Breast epithelium (tissue), 4 donors: ENCODE measurements around the gene PRDM2. TPM values are rescaled to one million over a fixed set of nuclear protein-coding genes. Genes with fewer than 3 reads are reported as not detected.

Source experiments
- DNase-seq, 2 donors: peaks; one replicate each; pipeline ENCODE4 v3.0.0-alpha.2; 2019; ENCODE audit warnings: low spot score in 2 of 2
- H3K27ac ChIP-seq, 2 donors: fragments of 200-600 bp; sonication (generic) in 1 of 2; one replicate each; pipeline ENCODE4 v1.5.1; 2016 to 2019; ENCODE audit warnings: mild to moderate bottlenecking in 1 of 2
- H3K27me3 ChIP-seq, 2 donors: fragments of 200-600 bp; sonication (generic) in 1 of 2; one replicate each; pipeline versions ENCODE4 v1.5.1 to v1.6.0; 2017 to 2019; ENCODE audit warnings: control low read depth in 1 of 2, mild to moderate bottlenecking in 1 of 2
- H3K36me3 ChIP-seq: fragments of 200-600 bp; one replicate; pipeline ENCODE4 v1.5.1; 2019
- H3K4me1 ChIP-seq, 2 donors: fragments of 200-600 bp; sonication (generic); one replicate each; pipeline ENCODE4 v1.5.1; 2016 to 2019; ENCODE audit warnings: control low read depth in 1 of 2
- H3K4me3 ChIP-seq, 3 donors: fragments of 200-600 bp; sonication (generic); 1 replicate in 2 of 3; 2 replicates in 1 of 3; pipeline ENCODE4 v1.5.1; 2016 to 2019; ENCODE audit warnings: mild to moderate bottlenecking in 3 of 3, moderate library complexity in 2 of 3
- H3K9me3 ChIP-seq, 2 donors: fragments of 200-600 bp; sonication (generic) in 1 of 2; one replicate each; pipeline ENCODE4 v1.5.1; 2016 to 2019; ENCODE audit warnings: control low read depth in 1 of 2
- POLR2A ChIP-seq: fragments of 450-650 bp; IDR thresholded peaks from one replicate; pipeline ENCODE4 v1.6.1; 2016; ENCODE audit warnings: antibody characterized with exemption, mild to moderate bottlenecking, moderate library complexity
- POLR2AphosphoS5 ChIP-seq, 3 donors: sonication (generic); formaldehyde crosslinking; IDR thresholded peaks; one replicate each; pipeline ENCODE4 v1.6.1; 2017; ENCODE audit warnings: antibody characterized with exemption in 3 of 3
- intact Hi-C: fragments of 100-400 bp; cut with DNase I; formaldehyde crosslinking; loops from one replicate; pipeline ENCODE4 v1.15.1; 2023; ENCODE audit warnings: low total_unique reads
- total RNA-seq, 3 donors: library from RNA; depleted of rRNA; stranded (reverse); fragments of >200 nt; gene quantifications; one replicate each; pipeline ENCODE4 v1.1.0, GENCODE V29; 2016
- TF ChIP-seq, protein P1 (sequence below), 3 donors: fragments of 450-650 bp; IDR thresholded peaks; one replicate each; pipeline ENCODE4 v1.5.1; 2016 to 2017; ENCODE audit warnings: antibody characterized with exemption in 3 of 3, mild to moderate bottlenecking in 3 of 3, moderate library complexity in 3 of 3

PRDM2 gene
- total RNA-seq, 3 donors from 2014 or later: 45.6 to 57.1 (median 47.2) TPM

DNA sequence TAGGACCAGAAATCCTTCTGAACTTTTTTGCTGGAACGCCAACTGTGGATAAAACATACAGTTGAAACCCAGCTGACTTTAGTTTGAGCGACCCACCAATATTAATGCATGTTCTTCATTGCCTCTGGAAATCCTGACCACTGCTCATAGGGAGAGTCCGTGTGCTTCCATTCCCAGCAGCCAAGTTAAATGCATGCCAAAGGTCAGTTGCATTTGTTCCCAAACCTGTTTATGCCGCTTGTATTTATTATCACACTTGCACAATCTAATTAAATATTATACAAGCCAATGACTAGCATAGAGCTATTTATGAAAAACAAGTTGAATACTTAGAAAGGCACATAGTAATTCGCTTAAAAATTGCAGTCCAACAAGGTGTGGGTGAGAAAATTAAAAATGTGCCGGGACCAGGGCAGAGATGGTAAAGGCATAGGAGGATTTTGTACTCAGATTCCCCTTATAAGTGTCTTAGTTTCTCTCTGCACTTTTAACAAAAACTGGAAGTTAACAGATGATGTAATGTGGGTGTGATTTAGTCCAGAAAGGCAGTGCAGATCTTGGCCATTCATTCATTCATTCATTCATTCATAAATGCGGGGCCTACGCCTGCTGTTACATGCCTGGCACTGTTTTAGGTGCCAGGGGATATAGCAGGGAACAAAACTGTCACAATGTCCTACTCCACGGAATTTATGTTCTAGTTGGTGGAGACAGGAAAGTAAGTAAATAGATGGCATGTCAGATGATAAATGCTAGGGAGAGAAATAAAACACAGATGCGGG is 99.7 kb downstream of the PRDM2 start:
- H3K27ac ChIP-seq: peak overlapping the region; percentile 83 to 86
- H3K27me3 ChIP-seq: no peaks in the 10 kb centered on the region
- H3K36me3 ChIP-seq: no peaks in the 10 kb centered on the region
- DNase-seq: peak in 1 of 2 donors; percentile 27
- peaks cover 4 to 13% of the 10 kb centered on the region in 2 donors for H3K4me1 ChIP-seq
- TF ChIP-seq POLR2AphosphoS5 (IDR thresholded peaks at IDR 0.05) (peak in 1 of 3 donors; percentile 17), POLR2A (no peak)
- TF ChIP-seq, protein P1, sequence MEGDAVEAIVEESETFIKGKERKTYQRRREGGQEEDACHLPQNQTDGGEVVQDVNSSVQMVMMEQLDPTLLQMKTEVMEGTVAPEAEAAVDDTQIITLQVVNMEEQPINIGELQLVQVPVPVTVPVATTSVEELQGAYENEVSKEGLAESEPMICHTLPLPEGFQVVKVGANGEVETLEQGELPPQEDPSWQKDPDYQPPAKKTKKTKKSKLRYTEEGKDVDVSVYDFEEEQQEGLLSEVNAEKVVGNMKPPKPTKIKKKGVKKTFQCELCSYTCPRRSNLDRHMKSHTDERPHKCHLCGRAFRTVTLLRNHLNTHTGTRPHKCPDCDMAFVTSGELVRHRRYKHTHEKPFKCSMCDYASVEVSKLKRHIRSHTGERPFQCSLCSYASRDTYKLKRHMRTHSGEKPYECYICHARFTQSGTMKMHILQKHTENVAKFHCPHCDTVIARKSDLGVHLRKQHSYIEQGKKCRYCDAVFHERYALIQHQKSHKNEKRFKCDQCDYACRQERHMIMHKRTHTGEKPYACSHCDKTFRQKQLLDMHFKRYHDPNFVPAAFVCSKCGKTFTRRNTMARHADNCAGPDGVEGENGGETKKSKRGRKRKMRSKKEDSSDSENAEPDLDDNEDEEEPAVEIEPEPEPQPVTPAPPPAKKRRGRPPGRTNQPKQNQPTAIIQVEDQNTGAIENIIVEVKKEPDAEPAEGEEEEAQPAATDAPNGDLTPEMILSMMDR (IDR thresholded peaks at IDR 0.05): no peak
- no peak overlapping the region for H3K4me3 ChIP-seq
- H3K9me3 ChIP-seq: no peaks in the 10 kb centered on the region
- intact Hi-C loops: no loop called here

DNA sequence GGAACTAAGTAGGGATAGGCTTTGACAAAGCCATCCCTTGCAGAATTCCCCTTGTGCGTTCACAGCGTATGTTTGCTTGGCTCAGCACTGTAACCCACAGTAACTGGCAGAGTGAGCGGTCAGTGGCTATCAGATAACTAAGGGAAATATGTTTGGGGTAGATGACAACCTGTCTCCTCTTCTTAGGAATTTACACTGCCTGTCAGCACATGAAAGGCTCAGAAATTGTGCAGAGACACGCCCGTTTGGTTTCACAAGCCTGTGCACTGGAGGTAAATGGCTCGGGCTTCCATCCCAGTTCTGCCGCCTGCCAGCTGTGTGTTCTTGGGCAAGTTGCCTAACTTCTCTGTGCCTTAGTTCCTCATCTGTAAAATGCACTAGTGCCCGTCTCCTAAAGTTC is 101.2 kb downstream of the PRDM2 start:
- intact Hi-C loops: no loop called here
- peak overlapping the region; percentile 83 to 86 for H3K27ac ChIP-seq
- TF ChIP-seq POLR2AphosphoS5 (IDR thresholded peaks at IDR 0.05) (no peak), POLR2A (no peak)
- TF ChIP-seq, protein P1 (IDR thresholded peaks at IDR 0.05): no peak
- H3K4me3 ChIP-seq: peak overlapping the region in 1 of 3 donors; percentile 38
- peak in 1 of 2 donors; percentile 33 for DNase-seq
- H3K9me3 ChIP-seq: no peaks in the 10 kb centered on the region
- no peaks in the 10 kb centered on the region for H3K36me3 ChIP-seq
- peaks cover 4 to 13% of the 10 kb centered on the region in 2 donors for H3K4me1 ChIP-seq
- no peaks in the 10 kb centered on the region for H3K27me3 ChIP-seq

DNA sequence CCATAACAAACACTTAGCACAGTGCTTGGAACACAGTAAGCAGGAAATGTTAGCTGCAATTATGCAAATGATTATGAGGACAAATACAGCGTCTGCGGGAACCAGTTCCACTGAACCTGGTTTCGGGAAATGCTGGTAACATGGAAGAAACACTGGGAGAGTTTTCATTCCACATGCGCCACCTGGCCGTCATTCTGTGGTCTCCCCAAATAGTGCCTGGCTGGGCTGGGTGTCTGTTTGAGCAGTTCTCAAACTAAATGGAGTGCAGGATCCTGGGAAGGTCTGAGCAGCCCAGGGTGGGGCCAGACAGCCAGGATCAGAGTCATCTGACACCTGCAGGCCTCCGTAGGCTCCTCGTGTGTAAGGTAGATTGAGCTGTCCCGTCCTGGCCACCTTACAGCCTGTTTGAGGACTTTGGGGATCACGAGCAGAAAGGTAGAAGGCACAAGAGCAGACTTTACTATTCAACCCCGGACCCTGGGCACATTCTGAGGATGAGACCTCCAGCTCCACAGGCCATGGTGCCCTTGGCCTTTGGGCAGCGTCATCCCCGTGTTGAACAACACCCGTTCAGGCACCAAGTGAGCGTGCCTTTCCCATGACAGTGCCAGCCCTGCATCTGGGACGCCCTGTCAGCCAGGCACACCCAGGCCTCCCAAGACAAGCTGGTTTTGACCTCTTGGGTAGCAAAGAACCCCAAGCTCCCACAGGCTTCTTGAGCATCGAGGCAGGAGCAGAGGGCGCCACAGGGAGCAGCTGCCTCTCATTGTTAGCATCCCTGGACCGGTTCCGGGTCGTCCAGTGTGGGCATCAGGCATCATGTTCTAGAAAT is 101.9 kb downstream of the PRDM2 start:
- H3K9me3 ChIP-seq: no peaks in the 10 kb centered on the region
- peak overlapping the region; percentile 83 to 86 for H3K27ac ChIP-seq
- peak overlapping the region in 1 of 3 donors; percentile 38 for H3K4me3 ChIP-seq
- intact Hi-C loops: no loop called here
- TF ChIP-seq POLR2A: no peak
- TF ChIP-seq, protein P1 (IDR thresholded peaks at IDR 0.05): peak in 1 of 3 donors; percentile 46
- TF ChIP-seq POLR2AphosphoS5 (IDR thresholded peaks at IDR 0.05): peak in 1 of 3 donors; percentile 53
- H3K4me1 ChIP-seq: peaks cover 4 to 13% of the 10 kb centered on the region in 2 donors
- peak in 1 of 2 donors; percentile 67 for DNase-seq
- no peaks in the 10 kb centered on the region for H3K27me3 ChIP-seq
- H3K36me3 ChIP-seq: no peaks in the 10 kb centered on the region

DNA sequence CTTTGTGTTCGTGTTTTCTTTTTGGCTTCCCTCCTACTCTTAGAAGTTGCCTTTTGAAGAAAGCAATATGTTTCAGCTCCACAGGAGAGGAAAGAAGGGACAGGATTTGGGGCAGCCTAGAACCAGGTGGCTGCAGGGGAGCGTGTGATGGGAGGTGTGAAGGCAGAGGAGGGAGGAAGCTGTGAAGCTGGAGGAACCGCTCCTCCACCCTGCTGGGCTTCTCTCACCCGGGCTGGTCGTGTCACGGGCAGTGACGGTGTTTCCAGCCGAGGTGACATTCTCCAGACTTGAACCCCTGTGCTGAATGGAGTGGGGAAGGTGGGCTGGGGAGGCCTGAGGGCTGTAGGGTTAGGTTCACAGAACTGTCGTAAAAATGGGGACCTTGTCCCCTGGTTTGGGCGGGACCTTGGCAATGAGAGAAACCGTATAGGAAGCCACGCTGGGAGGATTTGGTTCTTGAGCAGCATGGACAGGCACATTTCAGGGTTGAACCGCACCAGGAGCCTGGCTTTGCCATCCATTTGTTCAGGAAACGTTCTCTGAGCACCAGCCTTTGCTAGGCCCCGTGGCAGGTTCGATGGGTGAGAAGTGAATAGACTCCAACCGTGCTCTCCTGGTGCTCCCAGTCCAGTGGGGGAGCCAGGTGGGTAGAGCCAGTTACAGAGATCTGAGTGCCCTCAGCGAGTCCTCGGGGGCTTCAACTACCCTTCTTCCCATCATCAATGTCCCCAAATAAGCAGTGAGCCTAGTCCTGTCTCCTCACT is 103.0 kb downstream of the PRDM2 start:
- H3K36me3 ChIP-seq: no peaks in the 10 kb centered on the region
- H3K27me3 ChIP-seq: no peaks in the 10 kb centered on the region
- H3K4me3 ChIP-seq: no peak overlapping the region
- DNase-seq: no peak
- no peaks in the 10 kb centered on the region for H3K9me3 ChIP-seq
- intact Hi-C loops: no loop called here
- peak overlapping the region in 1 of 2 donors; percentile 83 for H3K27ac ChIP-seq
- TF ChIP-seq POLR2A: no peak
- TF ChIP-seq, protein P1 (IDR thresholded peaks at IDR 0.05): no peak
- no peak for TF ChIP-seq POLR2AphosphoS5 (IDR thresholded peaks at IDR 0.05)
- H3K4me1 ChIP-seq: peaks cover 4 to 13% of the 10 kb centered on the region in 2 donors
